GM12801 (cell line): ENCODE measurements around the gene ADCY2.

Source experiments
- CTCF ChIP-seq: IDR thresholded peaks from one replicate; pipeline ENCODE4 v1.5.1; 2011; ENCODE audit warnings: control low read depth; ENCODE audit not compliant: insufficient read length; ENCODE audit errors: extremely low read depth

The ADCY2 gene

GRCh38 chr5:7705261-7705660 is 309.3 kb downstream of the ADCY2 start:
- TF ChIP-seq CTCF: no peak

- no peak for TF ChIP-seq CTCF
Measured at GRCh38 chr5:7705736-7706135, 309.8 kb downstream of the ADCY2 start.

- no peak for TF ChIP-seq CTCF
Measured at GRCh38 chr5:7706256-7706655, 310.3 kb downstream of the ADCY2 start.

GRCh38 chr5:7714119-7714518 is 318.2 kb downstream of the ADCY2 start:
- TF ChIP-seq CTCF: no peak

GRCh38 chr5:7714697-7715096 is 318.8 kb downstream of the ADCY2 start:
- TF ChIP-seq CTCF: no peak

- no peak for TF ChIP-seq CTCF
Measured at GRCh38 chr5:7717691-7718090, 321.8 kb downstream of the ADCY2 start.

GRCh38 chr5:7728076-7728475 is 332.1 kb downstream of the ADCY2 start:
- no peak for TF ChIP-seq CTCF

- TF ChIP-seq CTCF: no peak
Measured at GRCh38 chr5:7741415-7742065, 345.6 kb downstream of the ADCY2 start.
